DND-41 (cell line): ENCODE results near the gene USP7.

ENCODE experiments used
- EZH2 ChIP-seq: IDR thresholded peaks from 3 replicates; pipeline ENCODE4 v1.6.1; 2012; ENCODE audit warnings: borderline replicate concordance, low read depth, mild to moderate bottlenecking, moderate library complexity, low read length, inconsistent platforms; ENCODE audit not compliant: severe bottlenecking
- TF ChIP-seq, protein P1 (sequence below): IDR thresholded peaks from 2 replicates; pipeline ENCODE4 v1.5.1; 2012; ENCODE audit warnings: borderline replicate concordance, low read length, moderate library complexity, mild to moderate bottlenecking; ENCODE audit not compliant: poor library complexity, severe bottlenecking; ENCODE audit errors: extremely low read depth

DNA sequence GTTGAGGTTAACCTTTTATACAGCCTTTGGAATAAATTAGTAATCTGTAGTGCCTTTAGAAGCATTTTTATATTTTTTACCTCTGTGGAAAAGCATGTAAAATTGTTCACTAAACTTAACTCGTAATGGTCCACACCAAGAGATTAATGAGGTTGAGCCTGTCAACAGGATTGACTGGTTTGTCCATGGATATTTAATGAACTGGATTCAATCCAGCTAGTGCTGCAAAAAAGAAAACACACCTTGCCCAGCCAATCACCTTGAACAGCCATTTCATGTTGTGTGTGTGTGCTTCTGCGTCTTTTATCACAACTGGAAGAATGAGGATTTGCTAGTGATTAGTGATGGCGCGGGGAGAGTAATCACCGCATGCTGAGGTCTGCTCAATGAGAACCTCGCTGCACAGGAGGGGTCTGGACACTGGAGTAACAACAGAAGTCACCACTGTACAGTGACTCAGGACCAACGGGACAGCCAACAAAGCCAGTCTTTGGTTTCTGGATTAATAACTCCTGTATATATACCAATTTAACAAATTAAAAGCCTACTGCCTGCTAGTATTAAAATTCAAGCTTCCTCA lies 47.9 kb downstream of the USP7 start:
- no peak for TF ChIP-seq EZH2
- TF ChIP-seq, protein P1, sequence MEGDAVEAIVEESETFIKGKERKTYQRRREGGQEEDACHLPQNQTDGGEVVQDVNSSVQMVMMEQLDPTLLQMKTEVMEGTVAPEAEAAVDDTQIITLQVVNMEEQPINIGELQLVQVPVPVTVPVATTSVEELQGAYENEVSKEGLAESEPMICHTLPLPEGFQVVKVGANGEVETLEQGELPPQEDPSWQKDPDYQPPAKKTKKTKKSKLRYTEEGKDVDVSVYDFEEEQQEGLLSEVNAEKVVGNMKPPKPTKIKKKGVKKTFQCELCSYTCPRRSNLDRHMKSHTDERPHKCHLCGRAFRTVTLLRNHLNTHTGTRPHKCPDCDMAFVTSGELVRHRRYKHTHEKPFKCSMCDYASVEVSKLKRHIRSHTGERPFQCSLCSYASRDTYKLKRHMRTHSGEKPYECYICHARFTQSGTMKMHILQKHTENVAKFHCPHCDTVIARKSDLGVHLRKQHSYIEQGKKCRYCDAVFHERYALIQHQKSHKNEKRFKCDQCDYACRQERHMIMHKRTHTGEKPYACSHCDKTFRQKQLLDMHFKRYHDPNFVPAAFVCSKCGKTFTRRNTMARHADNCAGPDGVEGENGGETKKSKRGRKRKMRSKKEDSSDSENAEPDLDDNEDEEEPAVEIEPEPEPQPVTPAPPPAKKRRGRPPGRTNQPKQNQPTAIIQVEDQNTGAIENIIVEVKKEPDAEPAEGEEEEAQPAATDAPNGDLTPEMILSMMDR: no peak
